Heart right ventricle (tissue), 16 donors: ENCODE results near the gene MED22. TPM values are rescaled to one million over a fixed set of nuclear protein-coding genes. Genes with fewer than 3 reads are reported as not detected.
A peak's percentile ranks its signal among the peaks of the same experiment; 100 is the strongest.
"Not testable (repeated sequence)": the region's sequence is repeated elsewhere in the genome, so short reads cannot be mapped to it uniquely, and the experiment has no call there.

ENCODE experiments used
- ATAC-seq, 8 donors: fragments of 200-7000 bp; cut with Tn5 transposase; one replicate each; pipeline ENCODE4 v1.9.1; 2020; ENCODE audit warnings: mild to moderate bottlenecking in 8 of 8, moderate library complexity in 8 of 8, moderate number of reproducible peaks in 1 of 8
- DNase-seq, 2 donors: peaks; one replicate each; pipeline ENCODE4 v3.0.0-alpha.2; 2020
- H3K27ac ChIP-seq, 10 donors: fragments of 200-600 bp; sonication (generic) in 2 of 10; one replicate each; pipeline versions ENCODE4 v1.5.0 to v1.8.0; 2020 to 2022; ENCODE audit warnings: mild to moderate bottlenecking in 3 of 10
- H3K27me3 ChIP-seq, 7 donors: fragments of 200-600 bp; one replicate each; pipeline ENCODE4 v1.8.0; 2021 to 2022; ENCODE audit warnings: mild to moderate bottlenecking in 2 of 7
- H3K36me3 ChIP-seq, 9 donors: fragments of 200-600 bp; sonication (generic) in 1 of 9; one replicate each; pipeline versions ENCODE4 v1.5.0 to v1.8.0; 2020 to 2022; ENCODE audit warnings: mild to moderate bottlenecking in 2 of 9
- H3K4me1 ChIP-seq, 9 donors: fragments of 200-600 bp; sonication (generic) in 1 of 9; one replicate each; pipeline versions ENCODE4 v1.5.0 to v1.8.0; 2020 to 2022; ENCODE audit warnings: mild to moderate bottlenecking in 4 of 9
- H3K4me3 ChIP-seq, 10 donors: fragments of 200-600 bp; sonication (generic) in 2 of 10; one replicate each; pipeline versions ENCODE4 v1.5.0 to v1.8.0; 2020 to 2022; ENCODE audit warnings: mild to moderate bottlenecking in 7 of 10, moderate library complexity in 2 of 10
- H3K9me3 ChIP-seq, 11 donors: fragments of 200-600 bp in 10 of 11; sonication (generic) in 2 of 11; one replicate each; pipeline versions ENCODE4 v1.5.0 to v1.8.0; 2013 to 2022; ENCODE audit warnings: mild to moderate bottlenecking in 2 of 11, control low read depth in 1 of 11, moderate library complexity in 1 of 11
- WGBS, 2 donors: extraction: QIAGEN DNeasy Blood & Tissue Kit; methylation state at CpG; one replicate each; pipeline ENCODE4 v1.1.7; 2013; ENCODE audit warnings: inconsistent platforms in 1 of 2; 5-methylcytosine and 5-hydroxymethylcytosine counted together
- intact Hi-C, 10 donors: fragments of 100-400 bp; cut with DNase I; formaldehyde crosslinking; loops; one replicate each; pipeline versions ENCODE4 v1.11.1 to v1.14.2; 2022
- polyA plus RNA-seq, 2 donors: library from polyadenylated mRNA; stranded (reverse); fragments of 200-250 nt; gene quantifications; one replicate each; pipeline ENCODE4 v1.2.3, GENCODE V29; 2013
- total RNA-seq, 10 donors: library from RNA; stranded (reverse); fragmentation: NEBNext Ultra II Directional in 3 of 10; extraction: Animal tissue kit (Norgen Biotek cat#: 25700) in 3 of 10; gene quantifications; one replicate each; pipeline versions ENCODE4 v1.2.1 to v1.2.4, GENCODE V29; 2021 to 2023
- TF ChIP-seq, protein P1 (sequence below), 9 donors: fragments of 200-600 bp; sonication (generic) in 2 of 9; IDR thresholded peaks; one replicate each; pipeline versions ENCODE4 v1.5.0 to v1.8.0; 2021 to 2022; ENCODE audit warnings: antibody characterized with exemption in 9 of 9, mild to moderate bottlenecking in 5 of 9, moderate library complexity in 1 of 9
- donor health status: Arrhythmogenic right ventricular cardiomyopathy.
- donor health status: ischemic (EF 13 %, LVEDD 7.1; RV severe dilation, severe dysfunction).
- donor health status: healthy with polysubstance abuse.
- donor health status: DM: no; HTN: yes; CAD: no.
- donor health status: DM: no; HTN: no; CAD: no.
- donor health status: ischemic (EF 25% LVEDD 6.9; RV normal size, moderate dysfunction).
- donor health status: ischemic (EF 25% LVEDD 5.7; RV mildly dilated, moderate dysfunction).
- donor health status: healthy.
- donor health status: DM: yes; HTN: yes; CAD: no.
- donor health status: Ischemic cardiomyopathy.
- donor health status: ischemic (EF 35%, LVEDD 5.7; RV mildly dilated, moderate dysfunction).
- donor health status: nonischemic (EF 11% LVEDD 7.7; RV severe dilation, severe dysfunction).
- donor health status: DM: yes; HTN: yes; CAD: no.
- donor health status: PGD.
- donor health status: ischemic (EF 29% LVEDD 5.4; RV normal size, mild dysfunction).
- donor health status: nonischemic (EF 23%, LVEDD 6.1; RV moderate dilation, normal function).

MED22 gene
- total and polyA plus RNA-seq, 12 donors = 10.2 to 23.6 (median 17.4) TPM

DNA sequence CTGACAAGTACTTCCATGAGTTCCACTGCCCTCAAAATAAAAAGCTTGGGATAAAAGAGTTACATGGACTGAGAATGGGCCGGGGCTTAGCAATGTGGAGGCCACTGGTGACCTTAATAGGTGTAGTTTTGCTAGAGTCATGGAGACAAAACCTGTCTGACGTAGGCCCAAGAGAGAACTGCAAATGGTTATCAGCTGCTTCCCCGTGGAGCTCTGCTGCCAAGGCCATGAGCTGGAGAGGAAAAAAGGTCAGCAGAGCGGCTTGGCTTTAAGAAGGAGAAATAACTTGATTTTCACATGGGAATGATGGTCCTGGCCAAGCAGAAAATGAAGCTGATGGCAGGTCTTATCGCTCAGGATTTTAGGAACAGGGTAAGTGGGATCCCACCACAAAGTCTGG lies 8.3 kb downstream of the MED22 start:
- H3K4me3 ChIP-seq = peak overlapping the region in 1 of 10 donors; percentile 45
- TF ChIP-seq, protein P1, sequence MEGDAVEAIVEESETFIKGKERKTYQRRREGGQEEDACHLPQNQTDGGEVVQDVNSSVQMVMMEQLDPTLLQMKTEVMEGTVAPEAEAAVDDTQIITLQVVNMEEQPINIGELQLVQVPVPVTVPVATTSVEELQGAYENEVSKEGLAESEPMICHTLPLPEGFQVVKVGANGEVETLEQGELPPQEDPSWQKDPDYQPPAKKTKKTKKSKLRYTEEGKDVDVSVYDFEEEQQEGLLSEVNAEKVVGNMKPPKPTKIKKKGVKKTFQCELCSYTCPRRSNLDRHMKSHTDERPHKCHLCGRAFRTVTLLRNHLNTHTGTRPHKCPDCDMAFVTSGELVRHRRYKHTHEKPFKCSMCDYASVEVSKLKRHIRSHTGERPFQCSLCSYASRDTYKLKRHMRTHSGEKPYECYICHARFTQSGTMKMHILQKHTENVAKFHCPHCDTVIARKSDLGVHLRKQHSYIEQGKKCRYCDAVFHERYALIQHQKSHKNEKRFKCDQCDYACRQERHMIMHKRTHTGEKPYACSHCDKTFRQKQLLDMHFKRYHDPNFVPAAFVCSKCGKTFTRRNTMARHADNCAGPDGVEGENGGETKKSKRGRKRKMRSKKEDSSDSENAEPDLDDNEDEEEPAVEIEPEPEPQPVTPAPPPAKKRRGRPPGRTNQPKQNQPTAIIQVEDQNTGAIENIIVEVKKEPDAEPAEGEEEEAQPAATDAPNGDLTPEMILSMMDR (IDR thresholded peaks at IDR 0.05) = no peak
- no peak for ATAC-seq
- H3K27ac ChIP-seq = peak overlapping the region in 7 of 10 donors; percentile 23 to 90 (median 43)
- DNase-seq = no peak
- H3K4me1 ChIP-seq = peaks cover 4 to 68% (median 18%) of the 10 kb centered on the region in 9 donors
- no peaks in the 10 kb centered on the region for H3K9me3 ChIP-seq
- H3K27me3 ChIP-seq = no peaks in the 10 kb centered on the region
- intact Hi-C loops = loop anchor here in 5 of 10 donors (5.0 to 10.0 kb wide), 4 partner anchors 33 to 305 kb away; partner anchors contain the start of genes GTF3C5 (in 1 of the 5), STKLD1 (in 1 of the 5) and SURF4 (in 1 of the 5)
- peaks cover 0 to 62% (median 33%) of the 10 kb centered on the region in 9 donors for H3K36me3 ChIP-seq
- 73 to 81% methylated on average over 5 of the region's 5 CpGs for WGBS, 2 donors

DNA sequence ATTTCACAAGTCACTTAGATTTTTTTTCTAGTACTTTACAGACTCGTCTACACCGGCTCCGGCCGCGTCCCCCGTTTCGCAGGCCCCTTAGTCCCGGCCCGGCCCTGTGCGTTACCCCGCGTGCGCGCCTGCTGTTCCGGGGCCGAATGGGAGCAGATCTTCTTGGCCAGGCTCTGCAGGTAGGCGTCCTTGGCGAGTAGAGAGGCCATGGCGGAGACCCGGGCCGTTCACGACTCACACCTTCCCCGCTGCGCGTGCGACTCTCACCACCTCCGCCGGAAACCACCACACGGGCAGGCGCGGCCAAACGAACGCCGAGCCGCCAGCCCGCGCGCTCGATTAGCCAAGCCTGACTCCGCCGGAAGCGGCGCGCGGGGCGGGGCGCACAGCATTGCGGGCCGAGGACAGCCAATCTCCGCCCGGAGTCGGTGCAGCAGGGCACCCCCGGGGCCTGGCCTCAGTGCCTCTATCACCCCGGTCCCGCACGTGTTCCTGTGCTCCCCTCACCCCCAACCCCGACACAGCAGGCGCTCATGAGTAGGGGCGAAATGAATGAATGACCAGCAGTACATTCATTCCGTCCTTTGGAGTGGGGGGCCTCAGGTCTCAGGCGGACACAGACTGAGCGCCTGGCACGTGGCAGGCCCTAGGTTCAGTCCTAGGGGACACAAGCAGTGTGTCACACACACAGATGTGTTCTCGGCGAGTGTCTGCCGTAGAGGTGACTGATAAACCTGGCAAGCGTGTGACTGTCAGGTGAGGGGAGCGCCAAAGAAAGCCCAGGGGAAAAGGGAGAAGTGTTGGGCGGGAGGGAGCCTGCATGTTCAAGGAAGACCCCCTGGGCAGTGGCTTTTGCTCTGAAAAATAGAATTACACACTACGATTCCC lies 11.8 kb downstream of the MED22 start, which contains the start of gene SURF6:
Gene SURF6 (minus strand): TSS at position 265 of the 888 bp plus-strand sequence. CDS start 56 bp downstream, at position 209.
- 3% methylated on average over 70 of the region's 70 CpGs for WGBS, 2 donors
- TF ChIP-seq, protein P1 (IDR thresholded peaks at IDR 0.05) = no peak
- intact Hi-C loops = loop anchor here in 3 of 10 donors (5.0 to 10.0 kb wide), 4 partner anchors 36 to 301 kb away; partner anchors contain the start of genes GTF3C5 (in 1 of the 3), STKLD1 (in 1 of the 3) and SURF4 (in 1 of the 3)
- no peaks in the 10 kb centered on the region for H3K9me3 ChIP-seq
- peak; percentile 91 for DNase-seq
- peak; percentile 94 to 96 (median 96) for ATAC-seq
- H3K4me1 ChIP-seq = peaks cover 4 to 57% (median 23%) of the 10 kb centered on the region in 9 donors
- peak within 1 kb of the TSS in 9 of 10 donors; percentile 63 to 85 (median 82) for H3K27ac ChIP-seq
- no peaks in the 10 kb centered on the region for H3K27me3 ChIP-seq
- H3K4me3 ChIP-seq = peak within 1 kb of the TSS; percentile 69 to 95 (median 82)
- peaks cover 0 to 62% (median 37%) of the 10 kb centered on the region in 9 donors for H3K36me3 ChIP-seq

DNA sequence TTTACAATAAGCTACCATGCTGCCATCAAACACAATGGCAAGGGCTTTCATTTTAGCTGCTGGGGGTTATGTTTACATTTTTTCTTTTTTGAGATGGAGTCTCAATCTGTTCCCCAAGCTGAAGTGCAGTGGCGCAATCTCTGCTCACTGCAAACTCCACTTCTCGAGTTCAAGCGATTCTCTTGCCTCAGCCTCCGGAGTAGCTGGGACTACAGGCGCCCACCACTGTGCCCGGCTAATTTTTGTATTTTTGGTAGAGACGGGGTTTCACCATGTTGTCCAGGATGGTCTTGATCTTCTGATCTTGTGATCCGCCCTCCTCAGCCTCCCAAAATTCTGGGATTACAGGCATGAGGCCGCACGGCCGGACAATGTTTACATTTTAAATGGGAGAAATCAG lies 13.0 kb downstream of the MED22 start:
- WGBS, 2 donors = 89 to 90% methylated on average over 11 of the region's 11 CpGs
- not testable (repeated sequence) for H3K9me3 ChIP-seq, H3K27ac ChIP-seq, DNase-seq, ATAC-seq, H3K27me3 ChIP-seq
- H3K4me3 ChIP-seq = peak overlapping the region in 9 of 10 donors; percentile 69 to 95 (median 82)
- H3K36me3 ChIP-seq = peaks cover 0 to 62% (median 33%) of the 10 kb centered on the region in 9 donors
- H3K4me1 ChIP-seq = peaks cover 4 to 44% (median 22%) of the 10 kb centered on the region in 9 donors
- intact Hi-C loops = loop anchor here in 6 of 10 donors (5.0 to 10.0 kb wide), 6 partner anchors 37 to 300 kb away; partner anchors contain the start of genes STKLD1 (in 2 of the 6), SURF4 (in 2 of the 6) and GTF3C5 (in 1 of the 6)

DNA sequence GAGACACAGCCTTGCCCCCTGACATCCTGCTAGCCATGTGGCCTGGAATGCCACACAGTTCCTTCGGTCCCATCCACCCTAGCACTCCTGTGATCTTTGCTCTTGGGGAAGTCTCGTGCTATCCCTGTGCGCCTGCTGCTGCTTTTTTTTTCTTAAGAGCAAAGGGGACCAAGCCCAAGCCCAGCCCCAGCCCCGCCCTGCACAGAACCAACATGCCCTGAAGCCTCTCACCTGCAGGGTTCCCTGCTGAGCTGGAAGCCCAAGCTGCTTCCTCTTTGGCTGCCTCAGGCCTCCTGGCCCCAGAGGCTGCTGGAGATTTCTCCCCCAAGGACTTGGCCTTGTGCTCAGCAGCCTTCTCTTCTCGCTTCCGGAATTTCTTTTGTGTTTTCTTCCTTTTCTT lies 13.8 kb downstream of the MED22 start:
- intact Hi-C loops = loop anchor here in 5 of 10 donors (5.0 to 10.0 kb wide), 5 partner anchors 43 to 299 kb away; partner anchors contain the start of genes GTF3C5 (in 1 of the 5), STKLD1 (in 1 of the 5) and SURF4 (in 1 of the 5)
- Histone ChIP-seq H3K27me3 (no peaks in the 10 kb centered on the region), H3K27ac (no peak overlapping the region), H3K4me1 (peaks cover 4 to 36% (median 21%) of the 10 kb centered on the region in 9 donors), H3K4me3 (no peak overlapping the region), H3K9me3 (no peaks in the 10 kb centered on the region), H3K36me3 (peaks cover 0 to 58% (median 33%) of the 10 kb centered on the region in 9 donors)
- TF ChIP-seq, protein P1 (IDR thresholded peaks at IDR 0.05) = no peak
- ATAC-seq = no peak
- 89 to 90% methylated on average over 6 of the region's 6 CpGs for WGBS, 2 donors
- no peak for DNase-seq
